ENCODE results near the gene DACH1.

DACH1 gene

GRCh38 chr13:71503781-71504180, 363.2 kb downstream of the DACH1 start:
- TF ChIP-seq, protein P1, sequence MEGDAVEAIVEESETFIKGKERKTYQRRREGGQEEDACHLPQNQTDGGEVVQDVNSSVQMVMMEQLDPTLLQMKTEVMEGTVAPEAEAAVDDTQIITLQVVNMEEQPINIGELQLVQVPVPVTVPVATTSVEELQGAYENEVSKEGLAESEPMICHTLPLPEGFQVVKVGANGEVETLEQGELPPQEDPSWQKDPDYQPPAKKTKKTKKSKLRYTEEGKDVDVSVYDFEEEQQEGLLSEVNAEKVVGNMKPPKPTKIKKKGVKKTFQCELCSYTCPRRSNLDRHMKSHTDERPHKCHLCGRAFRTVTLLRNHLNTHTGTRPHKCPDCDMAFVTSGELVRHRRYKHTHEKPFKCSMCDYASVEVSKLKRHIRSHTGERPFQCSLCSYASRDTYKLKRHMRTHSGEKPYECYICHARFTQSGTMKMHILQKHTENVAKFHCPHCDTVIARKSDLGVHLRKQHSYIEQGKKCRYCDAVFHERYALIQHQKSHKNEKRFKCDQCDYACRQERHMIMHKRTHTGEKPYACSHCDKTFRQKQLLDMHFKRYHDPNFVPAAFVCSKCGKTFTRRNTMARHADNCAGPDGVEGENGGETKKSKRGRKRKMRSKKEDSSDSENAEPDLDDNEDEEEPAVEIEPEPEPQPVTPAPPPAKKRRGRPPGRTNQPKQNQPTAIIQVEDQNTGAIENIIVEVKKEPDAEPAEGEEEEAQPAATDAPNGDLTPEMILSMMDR (IDR thresholded peaks at IDR 0.05; ENCODE audit: low read length, missing control alignments): no peak
- H3K4me3 ChIP-seq (replicated peaks; ENCODE audit: low read depth, low read length): no peak overlapping the region
- no peak for DNase-seq (ENCODE audit: low read depth)

GRCh38 chr13:71499944-71500514, 367.0 kb downstream of the DACH1 start:
- DNase-seq (ENCODE audit: low read depth): no peak
- H3K4me3 ChIP-seq (replicated peaks; ENCODE audit: low read depth, low read length): no peak overlapping the region
- TF ChIP-seq, protein P1 (IDR thresholded peaks at IDR 0.05; ENCODE audit: low read length, missing control alignments): no peak

DNA sequence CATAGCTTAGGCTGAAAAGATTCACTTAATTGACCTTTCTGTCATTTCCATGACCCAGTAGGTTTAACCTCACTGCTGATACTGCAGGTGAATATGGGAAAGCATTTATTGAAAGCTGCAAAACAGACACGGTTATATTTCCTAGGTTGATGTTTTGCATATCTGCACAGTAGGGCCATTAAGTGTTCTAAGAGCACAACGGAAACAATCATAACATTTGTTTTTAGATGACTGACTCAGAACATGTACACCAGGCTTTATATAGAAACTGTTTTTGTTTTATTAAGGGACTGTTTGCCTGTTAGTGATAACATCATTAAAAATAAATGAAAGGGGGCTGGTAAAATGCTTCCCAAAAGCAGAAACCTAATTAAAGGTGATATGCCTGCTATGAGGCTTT, 367.8 kb downstream of the DACH1 start:
- no peak for DNase-seq (ENCODE audit: low read depth)
- H3K4me3 ChIP-seq (replicated peaks; ENCODE audit: low read depth, low read length): no peak overlapping the region
- TF ChIP-seq, protein P1 (IDR thresholded peaks at IDR 0.05; ENCODE audit: low read length, missing control alignments): no peak

DNA sequence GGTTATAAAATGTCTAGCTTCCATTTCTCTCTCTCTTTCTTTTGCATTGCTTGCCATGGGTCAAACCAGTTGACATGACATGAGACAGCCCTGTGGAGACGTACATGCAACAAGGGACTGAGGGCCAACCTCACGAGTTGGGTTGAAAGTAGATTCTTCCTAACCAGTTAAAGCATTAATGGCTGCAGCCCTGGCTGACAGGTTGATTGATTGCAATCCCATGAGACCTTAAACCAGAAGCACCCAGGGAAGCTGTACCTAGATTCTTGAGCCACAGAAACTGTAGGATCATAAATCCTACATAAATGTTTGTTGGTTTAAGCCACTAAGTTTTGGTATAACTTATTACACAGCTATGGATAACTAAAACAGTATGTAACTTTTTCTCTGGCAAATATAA, 373.8 kb downstream of the DACH1 start:
- TF ChIP-seq, protein P1 (IDR thresholded peaks at IDR 0.05; ENCODE audit: low read length, missing control alignments): no peak
- H3K4me3 ChIP-seq (replicated peaks; ENCODE audit: low read depth, low read length): no peak overlapping the region
- DNase-seq (ENCODE audit: low read depth): no peak

- H3K4me3 ChIP-seq (replicated peaks; ENCODE audit: low read depth, low read length): no peak overlapping the region
- DNase-seq (ENCODE audit: low read depth): no peak
- TF ChIP-seq, protein P1 (IDR thresholded peaks at IDR 0.05; ENCODE audit: low read length, missing control alignments): no peak
Observed at GRCh38 chr13:71492346-71492871, 374.6 kb downstream of the DACH1 start.

DNA sequence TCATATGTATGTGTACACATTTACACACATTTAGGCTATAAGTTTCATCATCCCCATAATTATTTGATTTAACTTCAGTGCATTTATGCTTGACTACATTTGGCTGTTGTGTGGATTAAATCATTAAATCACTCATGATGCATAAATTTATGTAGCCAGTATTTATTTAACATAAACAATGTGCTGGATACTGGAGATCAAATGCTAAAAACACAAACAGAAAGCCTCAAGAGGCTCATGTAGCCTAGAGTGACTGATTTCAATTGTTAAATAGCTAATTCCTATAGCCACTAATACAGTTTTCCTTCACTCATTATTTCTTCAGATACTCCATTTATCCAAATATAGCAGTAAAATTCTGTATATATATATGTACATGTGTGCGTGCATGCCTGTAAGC, 376.0 kb downstream of the DACH1 start:
- no peak overlapping the region for H3K4me3 ChIP-seq (replicated peaks; ENCODE audit: low read depth, low read length)
- DNase-seq (ENCODE audit: low read depth): no peak
- TF ChIP-seq, protein P1 (IDR thresholded peaks at IDR 0.05; ENCODE audit: low read length, missing control alignments): no peak

DNA sequence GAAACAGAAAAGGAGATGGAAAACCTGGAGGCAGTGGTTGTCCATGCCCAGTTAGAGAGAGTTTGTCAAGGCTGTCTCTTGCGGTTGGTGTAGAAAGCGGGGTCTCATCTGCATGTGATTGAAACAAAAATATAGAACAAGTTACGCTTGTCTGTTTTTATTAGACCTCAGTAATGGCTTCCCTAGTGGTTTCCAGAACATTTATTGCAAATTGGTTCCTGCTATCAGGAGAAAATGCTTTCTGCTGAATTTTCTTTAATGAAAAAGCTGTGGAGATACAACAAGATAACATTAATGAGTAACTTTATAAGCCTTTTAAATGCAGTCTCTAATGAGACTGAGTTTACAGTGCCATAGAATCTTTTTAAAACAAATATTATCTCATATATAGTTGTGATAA, 378.0 kb downstream of the DACH1 start:
- DNase-seq (ENCODE audit: low read depth): no peak
- TF ChIP-seq, protein P1 (IDR thresholded peaks at IDR 0.05; ENCODE audit: low read length, missing control alignments): no peak
- no peak overlapping the region for H3K4me3 ChIP-seq (replicated peaks; ENCODE audit: low read depth, low read length)

All from fibroblast of pulmonary artery (primary cell).